Measurements from ENCODE around the gene DTX2.
"Not testable (repeated sequence)": the region's sequence is repeated elsewhere in the genome, so short reads cannot be mapped to it uniquely, and the experiment has no call there.

The DTX2 gene

DNA sequence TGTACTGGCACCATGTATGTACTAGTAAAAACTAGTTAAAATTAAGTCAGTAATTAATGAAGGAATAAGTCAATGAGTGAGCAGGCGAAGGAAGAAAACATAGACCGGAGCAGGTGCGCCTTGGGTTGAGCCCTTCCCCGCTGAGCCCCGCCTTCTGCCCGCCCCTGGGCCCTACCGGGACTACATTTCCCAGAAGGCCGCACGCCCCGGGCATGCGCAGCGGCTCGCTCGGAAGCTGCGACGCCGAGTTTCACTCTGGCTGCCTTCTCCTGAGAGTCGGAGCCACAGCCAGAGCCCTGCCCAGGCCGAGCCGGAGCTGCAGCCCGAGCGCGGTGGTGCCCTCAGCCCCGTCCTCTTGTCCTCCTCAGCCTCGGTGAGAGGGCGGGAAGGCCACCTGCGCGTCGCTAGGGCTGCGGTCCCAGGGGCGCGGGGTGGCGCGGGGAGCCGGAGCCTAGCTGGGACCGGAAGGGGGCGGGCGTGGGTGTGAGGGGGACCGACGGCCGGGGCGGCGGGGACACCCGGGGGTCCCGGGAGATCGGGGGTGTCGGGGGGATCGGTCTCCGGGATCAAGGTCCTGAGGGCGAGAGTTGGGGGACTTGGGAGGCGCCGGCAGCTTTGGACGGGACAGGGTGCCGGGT, at the start of gene DTX2:
Gene DTX2 (plus strand): TSS at position 246 of the 638 bp plus-strand sequence. CDS start 18,801 bp downstream, outside the sequence.
- peak; percentile 89 for DNase-seq

DNA sequence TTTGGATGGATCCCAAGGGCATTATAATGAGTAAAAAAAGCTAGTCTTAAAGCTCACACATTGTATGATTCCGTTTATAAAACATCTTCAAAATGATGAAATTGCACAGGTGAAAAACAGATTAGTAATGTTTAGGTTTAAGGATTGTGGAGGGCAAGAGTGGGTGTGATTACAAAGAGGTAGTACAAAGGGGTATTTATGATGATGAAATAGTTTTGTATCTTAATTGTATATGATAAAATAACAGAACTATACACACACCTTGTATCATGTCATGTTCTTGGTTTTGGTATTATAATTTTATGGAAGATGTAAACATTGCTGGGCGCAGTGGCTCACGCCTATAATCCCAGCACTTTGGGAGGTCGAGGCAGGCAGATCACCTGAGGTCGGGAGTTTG, 49.3 kb upstream of the DTX2 start:
- DNase-seq, result no peak

DNA sequence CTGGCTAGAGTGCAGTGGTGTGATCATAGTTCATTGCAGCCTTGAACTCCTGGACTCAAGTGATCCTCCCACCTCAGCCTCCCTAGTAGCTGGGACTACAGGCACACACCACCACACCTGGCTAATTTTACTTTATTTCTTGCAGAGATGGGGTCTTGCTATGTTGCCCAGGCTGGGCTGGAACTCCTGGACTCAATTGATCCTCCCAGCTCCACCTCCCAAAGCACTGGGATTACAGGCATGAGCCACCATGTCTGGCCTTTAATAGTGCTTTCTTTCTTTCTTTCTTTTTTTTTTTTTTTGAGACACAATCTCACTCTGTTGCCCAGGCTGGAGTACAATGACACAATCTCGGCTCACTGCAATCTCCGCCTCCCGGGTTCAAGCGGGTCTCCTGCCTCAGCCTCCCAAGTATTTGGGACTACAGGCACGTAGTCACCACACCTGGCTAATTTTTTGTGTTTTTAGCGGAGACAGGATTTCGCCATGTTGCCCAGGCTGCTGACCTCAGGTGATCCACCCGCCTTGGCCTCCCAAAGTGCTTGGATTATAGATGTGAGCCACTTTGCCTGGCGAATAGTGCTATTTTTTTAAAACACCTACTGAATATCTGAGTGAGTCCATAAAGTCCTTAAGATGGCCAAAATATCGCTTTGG, 43.7 kb upstream of the DTX2 start:
- not testable (repeated sequence) for DNase-seq

DNA sequence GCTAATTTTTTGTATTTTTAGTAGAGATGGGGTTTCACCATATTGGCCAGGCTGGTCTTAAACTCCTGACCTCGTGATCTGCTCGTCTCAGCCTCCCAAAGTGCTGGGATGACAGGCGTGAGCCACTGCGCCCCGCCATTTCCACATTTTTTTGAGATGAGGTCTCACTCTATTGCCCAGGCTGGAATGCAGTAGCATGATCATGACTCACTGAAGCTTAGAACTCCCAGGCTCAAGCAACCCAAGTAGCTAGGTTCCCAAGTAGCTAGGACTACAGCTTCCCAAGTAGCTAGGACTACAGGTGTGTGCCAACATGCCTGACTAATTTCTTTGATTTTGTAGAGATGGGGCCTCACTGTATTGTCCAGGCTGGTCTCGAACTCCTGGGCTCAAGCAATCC, 40.4 kb upstream of the DTX2 start:
- DNase-seq, result not testable (repeated sequence)

DNA sequence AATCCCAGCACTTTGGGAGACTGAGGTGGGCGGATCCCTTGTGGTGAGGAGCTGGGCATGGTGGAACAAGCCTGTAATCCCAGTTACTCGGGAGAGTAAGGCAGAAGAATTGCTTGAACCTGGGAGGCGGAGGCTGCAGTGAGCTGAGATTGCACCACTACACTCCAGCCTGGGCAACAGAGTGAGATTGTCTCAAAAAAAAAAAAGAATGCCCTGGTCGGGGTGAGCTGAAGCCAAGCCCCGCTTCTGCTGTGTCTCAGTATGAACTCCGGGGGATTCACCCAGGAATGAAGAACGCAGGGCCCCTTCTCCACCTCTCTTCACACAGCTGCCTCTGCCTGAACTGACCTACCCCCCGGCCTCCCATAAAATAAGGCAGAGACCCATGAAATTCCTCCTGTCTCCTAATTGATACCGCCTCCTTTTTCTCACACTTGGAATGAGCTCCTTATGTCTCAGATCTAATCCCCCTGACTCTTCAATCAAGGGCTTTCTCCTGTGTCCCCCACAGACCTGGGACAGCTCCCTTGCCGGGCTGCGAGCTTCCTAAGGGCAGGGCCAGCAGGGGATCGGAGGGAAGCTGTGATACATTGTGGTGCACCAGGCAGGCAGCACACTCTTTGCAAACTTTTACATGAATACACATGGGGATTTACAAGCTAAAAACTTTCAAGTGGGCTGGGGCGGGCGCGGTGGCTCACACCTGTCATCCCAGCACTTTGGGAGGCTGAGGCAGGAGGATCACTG, 37.7 kb upstream of the DTX2 start:
- no peak for DNase-seq

DNA sequence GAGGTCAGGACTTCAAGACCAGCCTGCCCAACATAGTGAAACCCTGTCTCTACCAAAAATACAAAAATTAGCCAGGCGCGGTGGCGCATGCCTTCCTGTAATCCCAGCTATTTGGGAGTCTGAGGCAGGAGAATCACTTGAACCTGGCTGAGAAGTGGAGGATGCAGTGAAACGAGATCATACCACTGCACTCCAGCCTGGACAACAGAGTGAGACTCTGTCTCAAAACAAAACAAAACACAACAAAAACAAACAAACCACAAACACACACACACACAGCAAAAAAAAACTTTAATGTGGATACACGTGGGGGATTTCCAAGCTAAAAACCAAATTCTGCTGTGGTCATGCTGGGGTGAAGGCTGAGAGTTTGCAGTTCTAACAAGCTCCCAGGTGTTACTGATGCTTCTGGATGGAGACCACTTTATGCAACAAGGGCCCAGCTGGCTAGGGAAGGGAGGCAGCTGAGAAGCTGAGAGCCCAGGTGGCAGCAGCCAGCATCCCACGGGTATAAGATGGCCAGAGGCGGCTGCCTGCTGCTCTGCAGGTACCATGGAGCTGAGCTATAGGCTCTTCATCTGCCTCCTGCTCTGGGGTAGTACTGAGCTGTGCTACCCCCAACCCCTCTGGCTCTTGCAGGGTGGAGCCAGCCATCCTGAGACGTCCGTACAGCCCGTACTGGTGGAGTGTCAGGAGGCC, 36.9 kb upstream of the DTX2 start, which contains the start of gene ZP3:
Gene ZP3 (plus strand): TSS at position 538 of the 699 bp plus-strand sequence. CDS start 15 bp downstream, at position 553.
- DNase-seq, result no peak

DNA sequence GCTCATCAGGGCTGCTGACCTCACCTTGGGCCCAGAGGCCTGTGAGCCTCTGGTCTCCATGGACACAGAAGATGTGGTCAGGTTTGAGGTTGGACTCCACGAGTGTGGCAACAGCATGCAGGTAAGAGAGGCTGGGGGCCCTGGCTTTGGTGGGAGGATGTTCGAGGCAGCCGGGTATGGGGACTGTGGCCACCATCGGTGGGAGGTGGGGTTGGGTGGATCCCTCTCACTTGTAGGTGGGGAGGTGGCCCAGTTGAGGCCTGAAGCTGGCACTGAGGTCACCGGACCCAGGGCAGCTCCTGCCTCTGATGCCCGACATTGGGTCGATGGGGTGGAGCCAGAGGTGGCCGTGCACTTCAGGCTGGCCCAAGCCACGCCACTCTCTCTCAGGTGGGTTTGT, 36.4 kb upstream of the DTX2 start:
- no peak for DNase-seq

DNA sequence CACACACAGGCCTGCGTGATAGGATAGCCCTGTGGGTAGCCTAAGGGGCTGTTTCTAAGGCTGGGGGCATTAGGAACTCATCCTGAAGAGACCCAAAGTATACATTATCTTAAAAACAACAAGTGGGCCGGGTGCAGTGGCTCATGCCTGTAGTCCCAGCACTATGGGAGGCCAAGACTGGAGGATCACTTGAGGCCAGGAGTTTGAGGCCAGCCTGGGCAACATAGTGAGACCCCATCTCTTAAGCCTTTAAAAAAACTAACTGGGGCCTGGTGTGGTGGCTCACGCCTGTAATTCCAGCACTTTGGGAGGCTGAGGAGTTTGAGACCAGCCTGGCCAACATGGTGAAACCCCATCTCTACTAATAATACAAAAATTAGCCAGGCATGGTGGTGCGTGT, 36.0 kb upstream of the DTX2 start:
- DNase-seq, result not testable (repeated sequence)

DNA sequence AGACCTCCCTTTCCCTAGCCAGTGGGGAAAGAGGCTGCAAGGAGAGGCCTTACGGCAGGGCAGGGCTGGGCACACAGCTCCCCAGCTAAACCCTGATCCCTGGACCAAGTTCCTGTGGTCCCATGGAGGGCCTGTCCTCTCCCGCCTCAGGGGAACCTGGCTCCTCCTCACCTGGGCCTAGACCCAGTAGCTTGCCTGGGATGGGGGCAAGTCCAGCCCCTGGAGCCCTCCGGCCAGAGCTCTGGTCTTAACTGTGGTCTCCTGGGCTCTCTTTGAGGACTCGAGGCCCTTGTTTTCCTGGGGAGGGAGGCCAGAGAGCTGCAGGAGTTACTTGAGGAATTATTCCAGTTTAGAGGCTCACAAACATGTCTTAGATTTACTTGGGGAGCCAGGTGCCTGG, 35.3 kb upstream of the DTX2 start:
- no peak for DNase-seq

DNA sequence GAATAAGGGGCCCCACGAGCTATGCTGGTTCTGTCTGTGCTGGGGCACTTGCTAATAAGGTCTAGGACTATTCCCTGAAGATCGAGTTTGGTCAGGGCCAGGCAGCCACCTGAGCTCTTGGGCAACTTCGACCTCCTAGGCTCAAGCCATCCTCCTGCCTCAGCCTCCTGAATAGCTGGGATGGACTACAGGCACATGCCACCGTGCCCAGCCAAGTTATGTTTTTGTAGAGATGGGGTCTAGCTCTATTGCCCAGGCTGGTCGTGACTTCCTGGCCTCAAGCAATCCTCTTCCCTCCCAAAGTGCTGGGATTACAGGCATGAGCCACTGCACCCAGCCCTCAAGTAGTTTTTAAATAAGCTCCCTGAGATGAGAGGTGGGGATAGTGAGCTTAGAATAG, 33.9 kb upstream of the DTX2 start:
- no peak for DNase-seq

DNA sequence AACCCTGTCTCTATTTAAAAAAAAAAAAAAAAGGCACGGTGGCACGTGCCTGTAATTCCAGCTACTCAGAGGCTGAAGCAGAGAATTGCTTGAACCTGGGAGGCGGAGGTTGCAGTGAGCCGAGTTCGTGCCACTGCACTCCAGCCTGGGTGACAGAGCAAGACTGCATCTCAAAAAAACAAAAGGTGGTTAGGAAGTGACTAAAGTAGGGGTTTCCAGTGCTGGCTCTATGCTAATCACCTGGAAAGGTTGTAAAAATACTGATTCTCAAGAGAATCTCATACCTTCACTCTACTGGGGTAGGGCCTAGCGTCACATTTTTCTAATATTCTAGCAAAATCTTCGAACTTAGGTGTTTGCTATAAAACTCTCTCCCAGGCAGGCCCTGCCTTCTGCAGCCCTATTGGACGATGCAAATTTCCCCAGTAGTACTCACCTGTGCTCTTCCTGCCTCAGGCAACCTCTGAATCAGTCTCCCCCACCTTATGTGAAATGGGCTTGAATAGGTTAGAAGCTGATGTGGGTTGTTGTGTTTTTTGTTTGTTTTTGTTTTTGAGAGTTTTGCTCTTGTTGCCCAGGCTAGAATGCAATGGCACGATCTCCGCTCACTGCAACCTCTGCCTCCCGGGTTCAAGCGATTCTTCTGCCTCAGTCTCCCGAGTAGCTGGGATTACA, 33.2 kb upstream of the DTX2 start:
- DNase-seq, result no peak

DNA sequence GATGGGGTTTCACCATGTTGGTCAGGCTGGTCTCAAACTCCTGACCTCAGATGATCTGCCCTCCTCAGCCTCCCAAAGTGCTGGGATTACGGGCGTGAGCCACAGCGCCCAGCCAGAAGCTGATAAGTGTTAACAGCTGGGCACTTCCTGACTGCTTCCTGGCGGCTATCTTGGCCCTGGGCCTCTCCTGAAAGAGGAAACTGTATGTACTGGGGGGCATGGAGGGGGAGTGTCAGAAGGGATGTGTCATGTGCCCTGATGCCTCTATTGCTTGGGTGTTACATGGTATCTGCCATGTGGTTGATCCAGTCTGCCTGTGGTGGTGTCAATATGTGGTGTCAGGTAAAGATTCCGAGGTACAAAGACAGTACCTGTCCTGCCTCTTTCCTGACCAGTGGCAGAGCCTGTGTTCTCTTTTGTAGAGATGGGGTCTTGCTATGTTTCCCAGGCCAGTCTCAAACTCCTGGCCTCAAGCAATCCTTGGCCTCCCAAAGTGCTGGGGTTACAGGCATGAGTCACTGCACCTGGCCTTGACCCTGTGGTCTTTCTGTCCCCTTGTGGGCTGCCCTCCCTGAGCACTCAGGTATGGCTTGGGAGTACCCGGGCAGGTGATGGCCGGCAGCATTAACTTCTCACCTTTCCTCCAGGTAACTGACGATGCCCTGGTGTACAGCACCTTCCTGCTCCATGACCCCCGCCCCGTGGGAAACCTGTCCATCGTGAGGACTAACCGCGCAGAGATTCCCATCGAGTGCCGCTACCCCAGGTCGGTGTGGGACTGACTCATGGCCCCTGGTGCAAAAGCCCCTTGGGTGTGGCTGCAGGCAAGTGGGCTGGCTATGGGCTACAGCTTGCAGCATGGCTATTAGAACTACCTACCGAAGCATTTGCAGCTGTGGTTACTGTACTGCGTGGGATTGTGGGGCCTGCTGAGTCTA, 32.4 kb upstream of the DTX2 start:
- DNase-seq, result no peak

DNA sequence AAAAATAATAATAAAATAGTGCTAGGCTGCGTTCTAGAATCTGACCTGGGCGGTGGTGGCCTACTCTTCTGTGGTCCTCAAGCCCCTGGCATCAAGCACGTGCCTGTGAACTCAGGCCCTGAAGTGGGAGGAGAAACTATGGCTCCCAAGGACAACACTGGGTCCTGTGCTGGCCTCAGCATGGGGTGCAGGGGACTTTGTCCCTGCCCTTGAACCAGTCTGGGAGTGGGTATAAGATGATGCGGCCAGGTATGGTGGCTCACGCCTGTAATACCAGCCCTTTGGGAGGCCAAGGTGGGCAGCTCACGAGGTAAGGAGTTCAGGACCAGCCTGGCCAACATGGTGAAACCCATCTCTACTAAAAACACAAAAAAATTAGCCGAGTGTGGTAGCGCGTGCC, 31.3 kb upstream of the DTX2 start:
- DNase-seq, result peak; percentile 21

DNA sequence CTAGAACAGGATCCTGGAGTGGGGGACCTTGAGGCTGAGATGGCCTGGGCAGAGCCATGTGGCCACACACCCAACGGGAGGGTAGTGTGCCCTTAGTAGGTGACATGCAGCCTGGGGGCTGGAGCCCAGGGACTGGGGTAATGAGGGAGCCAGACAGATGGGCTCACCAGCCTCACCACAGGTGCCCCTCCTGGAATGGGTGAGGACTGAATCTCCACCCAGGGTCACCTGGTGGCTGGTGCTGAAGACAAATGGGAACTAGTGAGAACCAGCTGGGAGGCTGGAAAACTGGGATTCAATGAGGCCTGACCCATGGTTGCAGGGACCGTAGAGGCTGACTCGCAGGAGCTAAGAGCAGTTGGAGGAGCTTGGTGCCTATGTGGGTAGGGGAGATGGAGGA, 30.7 kb upstream of the DTX2 start:
- DNase-seq, result no peak

DNA sequence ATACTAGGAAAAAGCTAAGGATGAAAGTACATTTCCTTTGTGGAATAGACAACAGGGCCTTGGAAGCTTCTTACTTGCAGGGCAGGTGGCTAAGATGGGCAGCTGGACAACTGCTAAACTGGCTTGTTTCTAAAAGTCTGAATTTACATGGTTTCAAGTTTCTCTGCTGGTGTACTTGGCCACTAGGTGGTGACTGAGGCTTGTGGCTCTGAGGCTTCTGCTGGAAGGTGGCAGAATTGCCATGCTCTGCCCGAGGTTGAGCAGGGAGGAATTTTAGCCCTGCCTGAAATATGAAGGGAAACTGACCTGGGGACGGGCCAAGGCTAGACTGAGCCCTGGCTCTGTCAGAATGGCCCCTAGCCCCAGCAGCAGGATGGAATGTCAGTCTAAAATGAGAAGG, 23.6 kb upstream of the DTX2 start:
- DNase-seq, result peak; percentile 72

DNA sequence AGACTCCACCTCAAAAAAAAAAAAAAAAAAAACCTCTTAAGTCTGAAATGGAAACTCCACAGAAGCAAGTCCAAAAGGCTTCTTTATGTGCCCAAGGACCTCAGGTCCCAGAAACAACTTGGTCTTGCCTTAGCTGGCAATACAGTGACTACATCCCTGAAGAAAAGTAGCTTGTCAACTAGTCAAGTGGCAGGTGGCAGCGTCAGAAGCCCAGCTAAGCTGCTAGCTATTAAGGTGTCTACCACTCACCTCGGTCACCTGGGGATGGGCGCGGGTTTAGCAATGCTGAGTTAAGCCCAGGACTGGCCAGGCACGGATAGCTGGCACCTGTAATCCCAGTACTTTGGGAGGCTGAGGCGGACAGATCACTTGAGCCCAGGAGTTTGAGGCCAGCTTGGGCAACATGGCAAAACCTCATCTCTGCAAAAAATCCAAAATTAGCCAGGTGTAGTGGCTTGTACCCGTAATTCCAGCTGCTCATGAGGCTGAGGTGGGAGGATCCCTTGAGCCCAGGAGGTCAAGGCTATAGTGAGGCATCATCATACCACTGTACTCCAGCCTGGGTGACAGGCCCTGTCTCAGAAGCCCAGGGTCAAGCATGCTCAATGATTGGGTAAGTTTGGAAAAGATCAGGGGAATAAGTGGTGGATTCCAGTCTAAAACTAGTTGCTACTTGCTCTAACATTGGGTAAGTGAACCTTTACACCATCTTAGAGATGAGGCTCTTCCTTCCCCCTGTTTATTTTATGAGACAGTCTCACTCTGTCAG, 22.2 kb upstream of the DTX2 start:
- DNase-seq, result not testable (repeated sequence)

DNA sequence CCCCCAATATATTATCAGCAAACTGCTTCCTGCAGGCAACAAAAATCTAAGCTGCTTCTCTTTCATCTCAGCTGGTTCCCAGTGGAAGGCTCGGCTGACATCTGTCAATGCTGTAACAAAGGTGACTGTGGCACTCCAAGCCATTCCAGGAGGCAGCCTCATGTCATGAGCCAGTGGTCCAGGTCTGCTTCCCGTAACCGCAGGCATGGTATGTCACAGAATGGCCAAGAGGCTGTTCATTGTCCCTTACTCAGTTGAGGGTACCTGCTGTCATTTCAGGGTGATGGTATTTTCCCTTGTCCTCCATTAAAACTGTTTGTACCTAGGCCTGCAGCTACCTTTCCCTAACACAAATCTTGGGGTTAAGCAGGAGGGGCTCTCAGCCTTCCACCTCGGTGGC, 21.1 kb upstream of the DTX2 start:
- not testable (repeated sequence) for DNase-seq

DNA sequence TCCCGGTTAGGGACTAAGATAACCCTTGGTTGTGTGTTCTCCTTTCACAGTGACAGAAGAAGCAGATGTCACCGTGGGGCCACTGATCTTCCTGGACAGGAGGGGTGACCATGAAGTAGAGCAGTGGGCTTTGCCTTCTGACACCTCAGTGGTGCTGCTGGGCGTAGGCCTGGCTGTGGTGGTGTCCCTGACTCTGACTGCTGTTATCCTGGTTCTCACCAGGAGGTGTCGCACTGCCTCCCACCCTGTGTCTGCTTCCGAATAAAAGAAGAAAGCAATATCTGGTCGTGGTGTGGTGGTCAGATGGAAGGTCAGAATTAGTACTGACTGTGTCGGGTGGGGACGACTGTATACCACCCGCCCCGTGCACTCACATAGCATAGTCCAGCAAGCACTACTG, 19.7 kb upstream of the DTX2 start:
- DNase-seq, result not testable (repeated sequence)

DNA sequence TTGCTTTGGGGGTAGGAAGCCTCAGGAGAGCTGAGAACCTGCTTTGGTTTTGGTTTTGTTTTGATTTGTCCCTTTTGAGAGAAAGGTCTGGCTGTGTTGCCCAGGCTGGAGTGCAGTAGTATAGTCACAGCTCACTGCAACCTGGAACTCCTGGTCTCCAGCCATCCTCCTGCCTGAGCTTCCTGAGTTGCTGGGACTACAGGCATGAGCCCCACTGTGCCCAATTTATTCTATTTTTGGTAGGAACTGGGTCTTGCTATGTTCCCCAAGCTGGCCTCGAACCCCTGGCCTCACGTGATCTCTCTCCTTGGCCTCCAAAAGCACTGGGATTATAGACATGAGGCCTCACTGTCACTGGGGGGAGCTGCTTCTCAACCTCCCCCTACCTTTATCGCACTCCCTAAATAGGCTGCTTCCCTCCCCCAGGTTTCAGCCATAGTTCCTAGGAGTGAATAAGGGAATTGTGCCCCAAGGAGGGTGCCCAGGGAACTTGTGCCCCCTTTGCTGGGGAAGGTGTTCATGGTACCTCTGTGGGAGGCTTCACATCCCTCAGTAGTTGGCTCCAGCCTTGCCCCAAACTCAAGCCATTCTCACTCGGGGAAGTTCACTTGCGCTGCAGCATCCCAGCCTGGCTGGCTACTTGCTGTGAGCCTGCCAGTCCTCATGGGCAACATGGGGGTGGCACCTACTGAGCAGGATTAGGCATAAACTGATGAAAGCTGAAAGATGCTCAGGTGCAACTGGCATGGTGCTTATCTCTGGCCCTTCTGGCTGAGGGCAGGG, 18.7 kb upstream of the DTX2 start:
- DNase-seq, result not testable (repeated sequence)

DNA sequence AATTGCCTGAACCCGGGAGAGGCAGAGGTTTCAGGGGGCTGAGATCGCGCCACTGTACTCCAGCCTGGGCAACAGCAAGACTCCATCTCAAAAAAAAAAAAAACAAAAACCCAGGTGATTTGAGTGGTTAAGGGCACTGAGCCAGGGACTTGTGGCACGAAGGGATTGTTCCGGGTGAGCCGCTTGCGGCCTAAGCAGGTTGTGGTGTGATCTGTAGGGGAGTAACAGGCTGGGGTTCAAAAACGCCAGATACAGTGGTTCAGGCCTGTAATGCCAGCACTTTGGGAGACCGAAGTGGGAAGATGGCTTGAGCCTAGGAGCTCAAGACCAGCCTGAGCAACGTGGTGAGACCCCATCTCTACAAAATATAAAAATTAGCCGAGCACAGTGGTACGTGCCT, 17.7 kb upstream of the DTX2 start:
- DNase-seq, result not testable (repeated sequence)

Data from activated CD8-positive, alpha-beta memory T cell treated with anti-CD3 and anti-CD28 coated beads for 24 hours (primary cell).